Astrocyte of the cerebellum (primary cell): ENCODE data around the gene SLC27A4.

Source experiments
- DNase-seq: peaks from one replicate; pipeline ENCODE4 v3.0.0-alpha.2; 2011; ENCODE audit warnings: low read depth
- H3K4me3 ChIP-seq: 2 replicates; pipeline ENCODE4 v1.5.1; 2011; ENCODE audit warnings: mild to moderate bottlenecking, low read depth, low read length, moderate library complexity
- CTCF ChIP-seq: IDR thresholded peaks from 2 replicates; pipeline ENCODE4 v1.5.1; 2012; ENCODE audit warnings: low read length, low read depth, moderate library complexity, mild to moderate bottlenecking; ENCODE audit errors: missing control alignments
- in situ Hi-C: cut with HindIII; loops from 2 replicates; pipeline ENCODE4 v1.10.0; 2017; ENCODE audit warnings: low sequenced_read_pairs

SLC27A4 gene

GRCh38 chr9:128393145-128393775 lies 52.9 kb downstream of the SLC27A4 start:
- TF ChIP-seq CTCF: no peak
- in situ Hi-C loops: no loop called here
- no peak overlapping the region for H3K4me3 ChIP-seq
- DNase-seq: no peak

GRCh38 chr9:128393970-128394369 lies 53.6 kb downstream of the SLC27A4 start:
- DNase-seq: no peak
- TF ChIP-seq CTCF: no peak
- no peak overlapping the region for H3K4me3 ChIP-seq
- in situ Hi-C loops: no loop called here

- no peak overlapping the region for H3K4me3 ChIP-seq
- no peak for TF ChIP-seq CTCF
- DNase-seq: no peak
- in situ Hi-C loops: no loop called here
Observed at GRCh38 chr9:128394379-128395168, 54.2 kb downstream of the SLC27A4 start.

- H3K4me3 ChIP-seq: no peak overlapping the region
- no peak for TF ChIP-seq CTCF
- in situ Hi-C loops: no loop called here
- no peak for DNase-seq
Observed at GRCh38 chr9:128396970-128397613, 56.8 kb downstream of the SLC27A4 start.

GRCh38 chr9:128397831-128398230 lies 57.5 kb downstream of the SLC27A4 start:
- in situ Hi-C loops: no loop called here
- no peak for TF ChIP-seq CTCF

GRCh38 chr9:128399861-128400260 lies 59.5 kb downstream of the SLC27A4 start:
- no peak for TF ChIP-seq CTCF
- no peak overlapping the region for H3K4me3 ChIP-seq
- no peak for DNase-seq
- in situ Hi-C loops: no loop called here

More at GRCh38 chr9:128397831-128398230, 57.5 kb downstream of the SLC27A4 start:
- no peak overlapping the region for H3K4me3 ChIP-seq
- DNase-seq: no peak
